ENCODE measurements around the gene DCAF11.

DCAF11 gene

GRCh38 chr14:24160850-24161804 is 46.5 kb downstream of the DCAF11 start, which contains the start of gene IRF9:
Gene IRF9, plus strand, starts transcription at chr14:24161265. Its CDS starts 880 bp downstream, at chr14:24162145.
- peak; percentile 90 for DNase-seq (ENCODE audit: low read depth)

GRCh38 chr14:24162093-24162492 is 47.5 kb downstream of the DCAF11 start:
- no peak for DNase-seq (ENCODE audit: low read depth)

- DNase-seq (ENCODE audit: low read depth) = no peak
These were observed 50.0 kb downstream of the DCAF11 start for GRCh38 chr14:24164518-24164991.

GRCh38 chr14:24165785-24166184 is 51.2 kb downstream of the DCAF11 start:
- DNase-seq (ENCODE audit: low read depth) = no peak

GRCh38 chr14:24167469-24168114 is 53.0 kb downstream of the DCAF11 start:
- no peak for DNase-seq (ENCODE audit: low read depth)

- no peak for DNase-seq (ENCODE audit: low read depth)
These were observed 57.1 kb downstream of the DCAF11 start, which contains the start of gene REC8 for GRCh38 chr14:24171422-24172260. Gene REC8, plus strand, starts transcription at chr14:24172080. Its CDS starts 473 bp downstream, at chr14:24172553.

- DNase-seq (ENCODE audit: low read depth) = no peak
These were observed 57.8 kb downstream of the DCAF11 start for GRCh38 chr14:24172261-24172860.

- DNase-seq (ENCODE audit: low read depth) = no peak
These were observed 58.3 kb downstream of the DCAF11 start for GRCh38 chr14:24172871-24173281.

Data from CMK (cell line).